Stimulated activated CD8-positive, alpha-beta memory T cell treated with anti-CD3 and anti-CD28 coated beads, Interleukin-7, amount 100 ng/mL, for 1 hour (primary cell): Measurements from ENCODE around the gene KRTAP10-10.
"Not testable (repeated sequence)": the region's sequence is repeated elsewhere in the genome, so short reads cannot be mapped to it uniquely, and the experiment has no call there.

ENCODE experiments used
- DNase-seq, 2 donors: peaks; one replicate each; pipeline ENCODE4 v3.0.0-alpha.2; 2020; ENCODE audit warnings: low read depth in 2 of 2

KRTAP10-10 gene

GRCh38 chr21:44650973-44651675 lies 14.0 kb downstream of the KRTAP10-10 start:
- no peak for DNase-seq

GRCh38 chr21:44653123-44653522 lies 16.0 kb downstream of the KRTAP10-10 start:
- no peak for DNase-seq

GRCh38 chr21:44653656-44654575 lies 16.8 kb downstream of the KRTAP10-10 start:
- DNase-seq, result peak in 1 of 2 donors; percentile 10

- DNase-seq, result no peak
Observed at GRCh38 chr21:44654576-44655175, 17.5 kb downstream of the KRTAP10-10 start, which contains the start of gene KRTAP12-4. KRTAP12-4 (minus strand) TSS chr21:44654659; CDS start chr21:44654614, 45 bp downstream.

GRCh38 chr21:44656868-44657267 lies 19.7 kb downstream of the KRTAP10-10 start:
- no peak for DNase-seq

- DNase-seq, result peak in 1 of 2 donors; percentile 8
Observed at GRCh38 chr21:44657635-44658540, 20.7 kb downstream of the KRTAP10-10 start, which contains the start of gene KRTAP12-3. KRTAP12-3 (plus strand) TSS chr21:44657932; CDS start chr21:44657980, 48 bp downstream.

- DNase-seq, result no peak
Observed at GRCh38 chr21:44658541-44658910, 21.4 kb downstream of the KRTAP10-10 start.

- no peak for DNase-seq
Observed at GRCh38 chr21:44658913-44659595, 21.9 kb downstream of the KRTAP10-10 start.

- not testable (repeated sequence) for DNase-seq
Observed at GRCh38 chr21:44661567-44661966, 24.4 kb downstream of the KRTAP10-10 start.

GRCh38 chr21:44664691-44665090 lies 27.5 kb downstream of the KRTAP10-10 start:
- no peak for DNase-seq

- DNase-seq, result no peak
Observed at GRCh38 chr21:44666401-44667320, 29.5 kb downstream of the KRTAP10-10 start, which contains the start of gene KRTAP12-2. KRTAP12-2 (minus strand) TSS chr21:44666927; CDS start chr21:44666886, 41 bp downstream.

- no peak for DNase-seq
Observed at GRCh38 chr21:44667612-44668011, 30.5 kb downstream of the KRTAP10-10 start.

GRCh38 chr21:44670642-44671432 lies 33.7 kb downstream of the KRTAP10-10 start:
- no peak for DNase-seq

GRCh38 chr21:44671911-44672310 lies 34.8 kb downstream of the KRTAP10-10 start:
- no peak for DNase-seq

GRCh38 chr21:44677881-44678280 lies 40.7 kb downstream of the KRTAP10-10 start:
- DNase-seq, result no peak

- no peak for DNase-seq
Observed at GRCh38 chr21:44681152-44681551, 44.0 kb downstream of the KRTAP10-10 start.

- no peak for DNase-seq
Observed at GRCh38 chr21:44681861-44682579, 44.9 kb downstream of the KRTAP10-10 start, which contains the start of gene KRTAP12-1. KRTAP12-1 (minus strand) TSS chr21:44682163; CDS start chr21:44682123, 40 bp downstream.
